Right ventricle myocardium superior (tissue), 1 donor: ENCODE data around the gene CES4A. TPM values are rescaled to one million over a fixed set of nuclear protein-coding genes. Genes with fewer than 3 reads are reported as not detected.

Source experiments
- total RNA-seq: library from RNA; stranded (reverse); fragmentation: NEBNext Ultra II Directional; extraction: Animal tissue kit (Norgen Biotek cat#: 25700); gene quantifications from one replicate; pipeline ENCODE4 v1.2.1, GENCODE V29; 2021
- donor health status: DM: no; HTN: yes; CAD: no; lungs with severe emphysema.

The CES4A gene
- total RNA-seq, 1 donor from 2014 or later = 6.2 TPM

Other genes starting within 250 kb of the CES4A start
- 66.9 TPM for gene DYNC1LI2, start 237.0 kb upstream of the CES4A start, total RNA-seq
- gene TERB1, start 187.0 kb upstream of the CES4A start, total RNA-seq = not detected
- 31.4 TPM for gene NAE1, start 157.6 kb upstream of the CES4A start, total RNA-seq
- gene CA7, start 144.2 kb upstream of the CES4A start, total RNA-seq = not detected
- gene PDP2, start 108.1 kb upstream of the CES4A start, total RNA-seq = 3.3 TPM
- gene CDH16, start 69.7 kb upstream of the CES4A start, total RNA-seq = 0.13 TPM
- gene RRAD, start 63.1 kb upstream of the CES4A start, total RNA-seq = 95.4 TPM
- gene CIAO2B, start 54.2 kb upstream of the CES4A start, total RNA-seq = 103 TPM
- gene CES2, start 53.1 kb upstream of the CES4A start, total RNA-seq = 114 TPM
- 2.0 TPM for gene CES3, start 27.3 kb upstream of the CES4A start, total RNA-seq
- 23.1 TPM for gene CBFB, start 40.6 kb downstream of the CES4A start, total RNA-seq
- gene PHAF1, start 121.4 kb downstream of the CES4A start, total RNA-seq = 11.7 TPM
- 8.1 TPM for gene B3GNT9, start 162.4 kb downstream of the CES4A start, total RNA-seq
- gene TRADD, start 171.3 kb downstream of the CES4A start, total RNA-seq = 9.0 TPM
- 9.5 TPM for gene FBXL8, start 171.4 kb downstream of the CES4A start, total RNA-seq
- gene HSF4, start 176.2 kb downstream of the CES4A start, total RNA-seq = 62.9 TPM
- gene NOL3, start 181.9 kb downstream of the CES4A start, total RNA-seq = 105 TPM
- 7.7 TPM for gene MATCAP1, start 195.4 kb downstream of the CES4A start, total RNA-seq
- gene EXOC3L1, start 201.5 kb downstream of the CES4A start, total RNA-seq = 2.3 TPM
- gene E2F4, start 203.6 kb downstream of the CES4A start, total RNA-seq = 34.8 TPM
- gene ELMO3, start 210.5 kb downstream of the CES4A start, total RNA-seq = 0.54 TPM
- 11.0 TPM for gene TMEM208, start 238.5 kb downstream of the CES4A start, total RNA-seq